ENCODE measurements around the gene CLCN6.
A peak's percentile ranks its signal among the peaks of the same experiment; 100 is the strongest.

CLCN6 gene

DNA sequence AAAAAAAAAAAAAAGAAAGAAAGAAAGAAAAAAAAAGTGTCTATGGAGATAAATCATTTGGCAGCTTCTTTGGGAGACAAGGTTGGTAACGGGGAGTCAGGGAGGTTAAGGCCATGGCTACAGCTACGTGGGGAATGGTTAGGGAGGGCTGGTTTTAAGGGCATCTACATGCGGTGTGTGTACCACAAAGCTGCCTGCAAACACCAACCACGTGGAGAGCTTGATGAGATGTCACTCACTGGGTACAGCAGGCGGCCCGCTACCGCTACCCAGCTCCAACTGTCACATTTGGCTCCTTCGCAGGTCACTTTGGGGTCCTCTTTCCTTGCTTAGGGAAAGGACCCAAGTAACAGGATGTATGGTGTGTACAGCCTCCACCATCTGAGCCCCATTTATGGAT is 48.5 kb downstream of the CLCN6 start:
- TF ChIP-seq, protein P1, sequence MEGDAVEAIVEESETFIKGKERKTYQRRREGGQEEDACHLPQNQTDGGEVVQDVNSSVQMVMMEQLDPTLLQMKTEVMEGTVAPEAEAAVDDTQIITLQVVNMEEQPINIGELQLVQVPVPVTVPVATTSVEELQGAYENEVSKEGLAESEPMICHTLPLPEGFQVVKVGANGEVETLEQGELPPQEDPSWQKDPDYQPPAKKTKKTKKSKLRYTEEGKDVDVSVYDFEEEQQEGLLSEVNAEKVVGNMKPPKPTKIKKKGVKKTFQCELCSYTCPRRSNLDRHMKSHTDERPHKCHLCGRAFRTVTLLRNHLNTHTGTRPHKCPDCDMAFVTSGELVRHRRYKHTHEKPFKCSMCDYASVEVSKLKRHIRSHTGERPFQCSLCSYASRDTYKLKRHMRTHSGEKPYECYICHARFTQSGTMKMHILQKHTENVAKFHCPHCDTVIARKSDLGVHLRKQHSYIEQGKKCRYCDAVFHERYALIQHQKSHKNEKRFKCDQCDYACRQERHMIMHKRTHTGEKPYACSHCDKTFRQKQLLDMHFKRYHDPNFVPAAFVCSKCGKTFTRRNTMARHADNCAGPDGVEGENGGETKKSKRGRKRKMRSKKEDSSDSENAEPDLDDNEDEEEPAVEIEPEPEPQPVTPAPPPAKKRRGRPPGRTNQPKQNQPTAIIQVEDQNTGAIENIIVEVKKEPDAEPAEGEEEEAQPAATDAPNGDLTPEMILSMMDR (IDR thresholded peaks at IDR 0.05; ENCODE audit: low read depth, low read length), result no peak
- DNase-seq (ENCODE audit: extremely low read depth, low read depth), result no peak

DNA sequence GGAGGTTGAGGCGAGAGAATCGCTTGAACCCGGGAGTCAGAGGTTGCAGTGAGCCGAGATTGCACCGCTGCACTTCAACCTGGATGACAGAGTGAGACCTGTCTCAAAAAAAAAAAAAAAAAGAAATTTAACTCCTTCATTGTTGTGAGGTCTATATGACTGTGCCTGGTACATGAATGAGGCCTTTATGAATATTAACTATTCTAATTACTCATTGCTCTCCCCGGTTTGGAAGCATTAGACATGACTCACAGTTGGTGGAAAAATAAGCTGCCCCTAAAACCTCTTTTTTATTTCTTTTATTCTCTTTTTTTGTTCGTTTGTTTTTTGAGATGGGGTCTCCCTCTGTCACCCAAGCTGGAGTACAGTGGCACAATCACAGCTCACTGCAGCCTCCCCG is 49.4 kb downstream of the CLCN6 start:
- TF ChIP-seq, protein P1 (IDR thresholded peaks at IDR 0.05; ENCODE audit: low read depth, low read length), result no peak
- DNase-seq (ENCODE audit: extremely low read depth, low read depth), result no peak

DNA sequence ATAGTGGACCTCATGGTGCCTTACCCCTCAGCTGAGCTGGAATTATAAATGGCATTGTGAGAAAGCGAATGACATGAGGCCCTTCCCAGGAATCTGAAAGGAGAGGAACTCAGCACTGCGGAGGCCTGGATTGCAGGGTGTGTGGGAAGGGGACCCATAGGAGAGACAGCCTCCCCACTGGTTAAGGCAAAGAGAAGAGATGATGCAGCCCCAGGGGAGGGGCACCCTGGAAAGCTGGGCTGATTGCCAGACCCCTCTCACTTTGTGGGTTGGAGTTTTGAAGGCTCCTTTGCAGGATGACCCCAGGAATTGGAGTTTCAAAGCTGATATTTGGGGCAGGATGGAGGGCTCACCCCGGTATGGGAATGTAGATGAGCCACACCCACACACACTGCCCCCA is 50.7 kb downstream of the CLCN6 start:
- no peak for DNase-seq (ENCODE audit: extremely low read depth, low read depth)
- TF ChIP-seq, protein P1 (IDR thresholded peaks at IDR 0.05; ENCODE audit: low read depth, low read length), result no peak

DNA sequence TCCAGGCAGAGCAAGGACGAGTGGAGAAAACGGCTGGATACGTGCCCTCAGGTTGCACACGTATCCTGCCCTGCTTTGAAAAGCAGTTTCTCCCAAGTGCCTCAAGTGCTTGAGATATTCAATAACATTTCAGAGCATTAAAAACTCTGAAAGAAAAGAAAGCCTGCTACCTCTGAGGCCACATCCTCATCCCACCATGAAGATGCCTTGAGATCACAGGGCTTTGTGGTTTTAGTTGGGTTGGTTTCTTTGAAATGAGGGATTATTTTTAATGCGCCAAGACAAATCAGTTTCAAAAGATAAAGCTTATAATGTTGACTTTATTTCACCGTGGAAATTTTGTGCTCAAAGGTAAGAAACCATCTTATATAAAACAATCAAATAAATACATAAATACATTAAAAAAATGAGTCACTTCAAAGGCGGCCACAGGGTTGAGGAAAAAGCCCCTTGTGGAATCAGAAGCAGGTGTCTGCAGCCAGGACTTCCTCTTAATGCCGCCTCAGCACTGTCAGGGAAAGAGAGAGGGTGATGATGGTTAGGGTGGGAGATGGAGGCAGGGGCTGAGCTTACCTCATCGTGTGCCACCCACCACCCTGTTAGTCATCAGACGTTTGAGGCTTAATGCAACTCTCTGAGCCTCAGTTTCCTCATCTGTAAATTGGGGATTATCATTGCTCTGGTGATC is 51.3 kb downstream of the CLCN6 start:
- DNase-seq (ENCODE audit: extremely low read depth, low read depth), result no peak
- TF ChIP-seq, protein P1 (IDR thresholded peaks at IDR 0.05; ENCODE audit: low read depth, low read length), result no peak

DNA sequence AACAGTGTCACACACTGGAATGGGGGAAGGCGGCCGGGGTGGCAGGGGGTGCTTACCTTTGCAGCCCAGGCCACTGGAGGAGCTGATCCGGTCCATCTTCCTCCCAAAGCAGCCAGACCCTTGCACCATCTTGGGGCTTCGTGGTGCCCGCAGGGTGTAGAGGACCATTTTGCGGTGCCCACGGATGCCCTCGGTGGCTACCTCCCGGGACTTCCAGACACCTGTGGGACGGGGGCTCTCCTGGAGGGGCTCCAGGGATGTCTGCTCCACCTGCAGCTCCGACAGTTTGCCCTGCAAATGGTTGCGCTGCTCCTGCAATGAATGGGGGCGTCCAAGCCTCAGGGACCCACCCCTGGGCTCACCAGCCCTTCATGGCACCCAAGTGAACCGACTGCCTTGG is 52.2 kb downstream of the CLCN6 start:
- TF ChIP-seq, protein P1 (IDR thresholded peaks at IDR 0.05; ENCODE audit: low read depth, low read length), result no peak
- no peak for DNase-seq (ENCODE audit: extremely low read depth, low read depth)

DNA sequence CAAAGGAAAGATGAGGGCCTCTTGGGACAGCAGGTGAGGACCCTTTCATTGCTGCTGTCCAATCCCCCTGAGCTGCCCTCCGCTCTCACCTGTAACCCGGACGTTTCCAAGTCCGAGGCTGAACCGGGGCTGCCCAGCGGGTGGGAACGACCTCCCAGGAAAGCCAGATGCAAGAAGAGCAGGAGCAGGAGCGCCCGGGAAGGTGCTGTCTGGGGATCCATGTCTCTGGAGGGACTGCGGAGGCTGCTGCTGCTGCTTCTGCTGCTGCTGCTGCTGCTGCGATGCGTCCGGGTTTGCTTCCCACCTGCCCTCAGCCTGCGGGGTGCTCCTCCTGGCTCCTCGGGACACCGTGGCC is 52.6 kb downstream of the CLCN6 start, which contains the start of gene NPPB:
TSS of gene NPPB (minus strand) at position 333 of the 355 bp plus-strand sequence. CDS start at position 221, 112 bp downstream.
- TF ChIP-seq, protein P1 (IDR thresholded peaks at IDR 0.05; ENCODE audit: low read depth, low read length), result no peak
- DNase-seq (ENCODE audit: extremely low read depth, low read depth), result no peak

DNA sequence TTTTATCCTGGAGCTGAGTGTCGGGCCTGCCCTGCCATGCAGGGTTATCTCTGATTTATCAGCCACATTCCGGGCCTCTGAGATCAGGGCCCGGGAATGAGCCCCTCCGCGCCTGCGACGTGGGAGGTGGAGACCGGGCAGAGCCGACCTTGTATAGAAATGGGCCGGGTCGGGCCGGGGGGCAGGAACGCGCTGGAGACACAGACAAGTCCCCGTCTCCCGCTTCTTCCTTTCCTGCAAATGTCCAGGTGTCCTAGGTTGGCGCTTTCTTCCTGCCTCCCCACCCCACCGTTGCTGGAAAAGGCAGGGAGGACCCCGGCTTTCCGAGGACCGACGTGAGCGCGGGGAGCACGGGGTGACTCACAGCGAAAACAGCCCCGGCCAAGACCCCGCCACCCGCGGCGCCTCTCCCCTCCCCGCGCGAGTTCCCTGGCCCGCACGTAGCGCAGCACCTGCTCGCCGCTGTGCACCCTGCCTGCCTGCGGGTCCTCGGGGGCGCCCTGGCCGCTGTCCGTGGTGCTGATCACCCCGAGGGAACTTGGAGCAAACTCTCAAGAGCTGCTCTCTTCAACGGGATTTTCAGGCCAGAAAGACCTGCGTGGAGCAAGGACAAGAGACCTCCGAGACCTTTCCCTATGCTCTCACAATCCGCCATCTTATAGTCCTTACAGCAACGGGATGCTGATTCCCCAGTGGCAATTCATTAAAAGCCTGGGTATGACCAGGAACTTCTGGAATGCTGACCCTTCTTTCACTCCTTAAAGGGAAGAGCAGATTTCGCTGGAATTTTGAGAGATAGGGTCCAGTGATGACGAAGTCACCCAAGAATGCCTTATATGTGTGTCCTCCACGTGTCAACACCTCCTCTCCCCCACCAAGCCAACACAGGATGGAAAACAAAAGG is 53.2 kb downstream of the CLCN6 start:
- DNase-seq (ENCODE audit: extremely low read depth, low read depth), result no peak

More for the DNA sequence above, 53.2 kb downstream of the CLCN6 start:
- TF ChIP-seq, protein P1 (IDR thresholded peaks at IDR 0.05; ENCODE audit: low read depth, low read length), result peak; percentile 16
